ENCODE data around the gene SRPK2. TPM values are rescaled to one million over a fixed set of nuclear protein-coding genes. Genes with fewer than 3 reads are reported as not detected.
"Not testable (repeated sequence)": the region's sequence is repeated elsewhere in the genome, so short reads cannot be mapped to it uniquely, and the experiment has no call there.

SRPK2 gene
- total RNA-seq, 1 donor from 2014 or later = 71.4 TPM

- DNase-seq (ENCODE audit: low read depth) = no peak
Measured at GRCh38 chr7:105195891-105196290, 192.8 kb downstream of the SRPK2 start.

GRCh38 chr7:105194959-105195358 is 193.8 kb downstream of the SRPK2 start:
- DNase-seq (ENCODE audit: low read depth) = not testable (repeated sequence)

- no peak for DNase-seq (ENCODE audit: low read depth)
Measured at GRCh38 chr7:105191331-105191730, 197.4 kb downstream of the SRPK2 start.

GRCh38 chr7:105189859-105190492 is 198.7 kb downstream of the SRPK2 start:
- peak; percentile 36 for DNase-seq (ENCODE audit: low read depth)

- DNase-seq (ENCODE audit: low read depth) = no peak
Measured at GRCh38 chr7:105188201-105188600, 200.5 kb downstream of the SRPK2 start.

- DNase-seq (ENCODE audit: low read depth) = no peak
Measured at GRCh38 chr7:105187302-105188169, 201.2 kb downstream of the SRPK2 start.

- DNase-seq (ENCODE audit: low read depth) = no peak
Measured at GRCh38 chr7:105185290-105186010, 203.3 kb downstream of the SRPK2 start.

GRCh38 chr7:105180002-105180401 is 208.7 kb downstream of the SRPK2 start:
- DNase-seq (ENCODE audit: low read depth) = no peak

- no peak for DNase-seq (ENCODE audit: low read depth)
Measured at GRCh38 chr7:105178928-105179541, 209.7 kb downstream of the SRPK2 start.

- no peak for DNase-seq (ENCODE audit: low read depth)
Measured at GRCh38 chr7:105178177-105178576, 210.5 kb downstream of the SRPK2 start.

GRCh38 chr7:105177026-105177425 is 211.7 kb downstream of the SRPK2 start:
- no peak for DNase-seq (ENCODE audit: low read depth)

GRCh38 chr7:105173586-105173985 is 215.1 kb downstream of the SRPK2 start:
- no peak for DNase-seq (ENCODE audit: low read depth)

- DNase-seq (ENCODE audit: low read depth) = no peak
Measured at GRCh38 chr7:105164751-105165150, 224.0 kb downstream of the SRPK2 start.

GRCh38 chr7:105163718-105164117 is 225.0 kb downstream of the SRPK2 start:
- no peak for DNase-seq (ENCODE audit: low read depth)

GRCh38 chr7:105161366-105161765 is 227.4 kb downstream of the SRPK2 start:
- DNase-seq (ENCODE audit: low read depth) = no peak

GRCh38 chr7:105157278-105157677 is 231.4 kb downstream of the SRPK2 start:
- no peak for DNase-seq (ENCODE audit: low read depth)

- DNase-seq (ENCODE audit: low read depth) = no peak
Measured at GRCh38 chr7:105156731-105157130, 232.0 kb downstream of the SRPK2 start.

GRCh38 chr7:105154084-105154483 is 234.6 kb downstream of the SRPK2 start:
- DNase-seq (ENCODE audit: low read depth) = no peak

- DNase-seq (ENCODE audit: low read depth) = no peak
Measured at GRCh38 chr7:105153531-105153930, 235.2 kb downstream of the SRPK2 start.

GRCh38 chr7:105151152-105151551 is 237.6 kb downstream of the SRPK2 start:
- no peak for DNase-seq (ENCODE audit: low read depth)

- peak; percentile 17 for DNase-seq (ENCODE audit: low read depth)
Measured at GRCh38 chr7:105149827-105150226, 238.9 kb downstream of the SRPK2 start.

GRCh38 chr7:105141068-105141467 is 247.7 kb downstream of the SRPK2 start:
- peak; percentile 50 for DNase-seq (ENCODE audit: low read depth)

All from myocyte (in vitro differentiated cells).